PC-9 (cell line): Measurements from ENCODE around the gene PPP3R2. TPM values are rescaled to one million over a fixed set of nuclear protein-coding genes. Genes with fewer than 3 reads are reported as not detected.

ENCODE experiments used
- BruUV-seq: library from RNA; stranded (reverse); fragments of 400-500 nt; replicated peaks from 2 replicates; lab custom pipeline; 2021; lab: Mats Ljungman, UMichigan
- CTCF ChIA-PET: fragments of 300-600 bp; sonication (Branson Sonifier 250); formaldehyde crosslinking; loops from one replicate; lab custom pipeline; 2022; ENCODE audit warnings: antibody characterized with exemption; lab: Charles Lee
- POLR2A ChIA-PET: fragments of 300-600 bp; sonication (Branson Sonifier 250); formaldehyde crosslinking; loops from one replicate; lab custom pipeline; 2022; ENCODE audit warnings: antibody characterized with exemption; ENCODE audit not compliant: unreplicated experiment; lab: Charles Lee
- DNase-seq, 2 experiments: peaks; one replicate each; pipeline versions ENCODE4 v3.0.0 to v3.0.0-alpha.2; 2015 to 2022; ENCODE audit warnings: mixed read lengths in 1 of 2
- H2AFZ ChIP-seq: fragments of 200-600 bp; sonication (generic); 2 replicates; pipeline ENCODE4 v1.8.1; 2017; ENCODE audit warnings: antibody characterized with exemption
- H3F3A ChIP-seq: fragments of 200-600 bp; sonication (generic); 2 replicates; pipeline ENCODE4 v1.8.1; 2017; ENCODE audit warnings: antibody characterized with exemption, mild to moderate bottlenecking, low read depth; ENCODE audit not compliant: insufficient read depth
- H3K27ac ChIP-seq: fragments of 200-600 bp; sonication (generic); 2 replicates; pipeline ENCODE4 v1.6.1; 2016; ENCODE audit warnings: mixed run types
- H3K27me3 ChIP-seq: fragments of 200-600 bp; sonication (generic); 2 replicates; pipeline ENCODE4 v1.6.1; 2016; ENCODE audit warnings: low read depth, mixed run types; ENCODE audit not compliant: insufficient read depth
- H3K36me3 ChIP-seq: fragments of 200-600 bp; sonication (generic); 2 replicates; pipeline ENCODE4 v1.6.1; 2016; ENCODE audit warnings: low read depth, mixed run types
- H3K4me1 ChIP-seq: fragments of 200-600 bp; sonication (generic); replicated peaks from 2 replicates; pipeline ENCODE4 v1.6.1; 2016; ENCODE audit warnings: mixed run types; ENCODE audit not compliant: insufficient read depth
- H3K4me2 ChIP-seq: fragments of 200-600 bp; sonication (generic); 2 replicates; pipeline ENCODE4 v1.6.1; 2017; ENCODE audit warnings: mixed run types
- H3K4me3 ChIP-seq: fragments of 200-600 bp; sonication (generic); 2 replicates; pipeline ENCODE4 v1.6.1; 2016; ENCODE audit warnings: mixed run types
- H3K79me2 ChIP-seq: fragments of 200-600 bp; sonication (generic); 2 replicates; pipeline ENCODE4 v1.6.1; 2017; ENCODE audit warnings: low read depth, mixed run types
- H3K9me2 ChIP-seq: fragments of 200-600 bp; sonication (generic); 2 replicates; pipeline ENCODE4 v1.8.1; 2017; ENCODE audit warnings: mild to moderate bottlenecking; ENCODE audit not compliant: insufficient read depth
- H3K9me3 ChIP-seq: fragments of 200-600 bp; sonication (generic); 2 replicates; pipeline ENCODE4 v1.8.1; 2016; ENCODE audit warnings: low read depth; ENCODE audit not compliant: insufficient read depth
- H4K20me1 ChIP-seq: fragments of 200-600 bp; sonication (generic); 2 replicates; pipeline ENCODE4 v1.8.1; 2017; ENCODE audit not compliant: insufficient read depth
- EZH2 ChIP-seq: fragments of 200-600 bp; sonication (generic); IDR thresholded peaks from 2 replicates; pipeline ENCODE4 v1.8.0; 2017; ENCODE audit warnings: antibody characterized with exemption, low read depth
- intact Hi-C: fragments of 100-400 bp; cut with micrococcal nuclease; formaldehyde crosslinking; loops from one replicate; pipeline ENCODE4 v1.10.0; 2022; ENCODE audit not compliant: unreplicated experiment
- total RNA-seq: library from RNA; stranded (reverse); gene quantifications from 2 replicates; pipeline ENCODE4 v1.2.3, GENCODE V29; 2021
- TF ChIP-seq, protein P1 (sequence below): fragments of 200-600 bp; sonication (generic); conservative IDR thresholded peaks from 2 replicates; pipeline ENCODE4 v1.6.1; 2017; ENCODE audit warnings: mixed run types, antibody characterized with exemption, mild to moderate bottlenecking, moderate library complexity

PPP3R2 gene
- total RNA-seq, 1 experiment from 2014 or later, result not detected

DNA sequence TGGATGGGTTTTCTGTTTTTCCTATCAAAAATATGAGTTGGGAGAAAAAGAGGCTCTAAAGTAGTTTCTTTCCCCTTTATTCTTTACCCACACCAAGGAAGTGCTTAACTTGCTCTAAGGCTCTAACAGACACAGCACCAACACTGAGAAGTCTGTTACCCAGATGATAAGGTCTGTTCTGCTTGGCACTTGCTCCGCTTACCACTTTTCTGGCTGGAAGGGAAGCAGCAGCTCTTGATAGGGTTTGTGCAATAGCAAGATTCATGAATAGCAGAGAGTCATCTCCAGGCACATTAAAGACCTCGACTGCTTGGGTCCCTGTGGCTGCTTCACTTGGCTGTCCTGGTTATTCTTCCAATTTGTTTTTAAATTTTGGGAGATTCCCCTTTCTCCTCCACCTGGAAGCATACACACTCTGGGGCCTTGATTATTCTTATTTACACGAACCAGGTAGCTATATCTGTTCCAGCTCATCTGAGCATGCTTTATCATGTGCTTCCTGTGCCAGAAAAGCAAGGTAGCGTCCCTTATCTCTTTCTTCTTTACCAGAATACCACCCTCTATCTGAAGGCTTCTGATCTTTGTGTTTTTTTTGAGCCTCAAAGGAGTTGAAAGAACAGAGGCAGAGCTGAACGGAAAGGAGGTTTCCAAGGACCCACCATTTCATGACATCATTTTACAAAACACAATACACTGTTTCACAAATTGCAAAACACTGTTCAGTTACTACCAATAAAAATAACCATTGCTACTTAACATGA is 24.8 kb downstream of the PPP3R2 start:
- Histone ChIP-seq H3K4me2 (no peak overlapping the region), H3K9me3 (no peaks in the 10 kb centered on the region), H3K27me3 (no peaks in the 10 kb centered on the region), H3K79me2 (no peaks in the 10 kb centered on the region), H3F3A (no peaks in the 10 kb centered on the region), H3K4me3 (no peak overlapping the region), H3K9me2 (no peaks in the 10 kb centered on the region), H4K20me1 (0 out of 2 replicates have a peak, but pooled peaks cover 5% of the 10 kb centered on the region), H3K36me3 (peaks cover 3% of the 10 kb centered on the region; the same call in 1 of the 2 replicates), H3K27ac (no peak overlapping the region), H2AFZ (no peak overlapping the region), H3K4me1 (no peaks in the 10 kb centered on the region)
- no peak for DNase-seq
- BruUV-seq, result no TSS peak
- TF ChIP-seq, protein P1, sequence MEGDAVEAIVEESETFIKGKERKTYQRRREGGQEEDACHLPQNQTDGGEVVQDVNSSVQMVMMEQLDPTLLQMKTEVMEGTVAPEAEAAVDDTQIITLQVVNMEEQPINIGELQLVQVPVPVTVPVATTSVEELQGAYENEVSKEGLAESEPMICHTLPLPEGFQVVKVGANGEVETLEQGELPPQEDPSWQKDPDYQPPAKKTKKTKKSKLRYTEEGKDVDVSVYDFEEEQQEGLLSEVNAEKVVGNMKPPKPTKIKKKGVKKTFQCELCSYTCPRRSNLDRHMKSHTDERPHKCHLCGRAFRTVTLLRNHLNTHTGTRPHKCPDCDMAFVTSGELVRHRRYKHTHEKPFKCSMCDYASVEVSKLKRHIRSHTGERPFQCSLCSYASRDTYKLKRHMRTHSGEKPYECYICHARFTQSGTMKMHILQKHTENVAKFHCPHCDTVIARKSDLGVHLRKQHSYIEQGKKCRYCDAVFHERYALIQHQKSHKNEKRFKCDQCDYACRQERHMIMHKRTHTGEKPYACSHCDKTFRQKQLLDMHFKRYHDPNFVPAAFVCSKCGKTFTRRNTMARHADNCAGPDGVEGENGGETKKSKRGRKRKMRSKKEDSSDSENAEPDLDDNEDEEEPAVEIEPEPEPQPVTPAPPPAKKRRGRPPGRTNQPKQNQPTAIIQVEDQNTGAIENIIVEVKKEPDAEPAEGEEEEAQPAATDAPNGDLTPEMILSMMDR, result no peak
- TF ChIP-seq EZH2, result no peak
- ChIA-PET POLR2A (no interaction called here), CTCF (no interaction called here)
- intact Hi-C loops, result no loop called here

GRCh38 chr9:101567725-101568350 is 26.9 kb downstream of the PPP3R2 start:
- no peaks in the 10 kb centered on the region for H3K79me2 ChIP-seq
- H4K20me1 ChIP-seq, result 0 out of 2 replicates have a peak, but pooled peaks cover 5% of the 10 kb centered on the region
- DNase-seq, result no peak
- H3K4me3 ChIP-seq, result no peak overlapping the region
- ChIA-PET POLR2A (no interaction called here), CTCF (interaction anchor here (0.6 to 1.1 kb wide), 2 partner anchors 109 to 466 kb away, joined by 3 read pairs; no protein-coding TSS in a partner anchor)
- intact Hi-C loops, result no loop called here
- H3K36me3 ChIP-seq, result peaks cover 8% of the 10 kb centered on the region; the same call in 1 of the 2 replicates
- H3K4me2 ChIP-seq, result no peak overlapping the region
- H3K27me3 ChIP-seq, result no peaks in the 10 kb centered on the region
- H3K4me1 ChIP-seq, result no peaks in the 10 kb centered on the region
- no peak overlapping the region for H2AFZ ChIP-seq
- H3K9me3 ChIP-seq, result no peaks in the 10 kb centered on the region
- no peak overlapping the region for H3K27ac ChIP-seq
- no peaks in the 10 kb centered on the region for H3K9me2 ChIP-seq
- H3F3A ChIP-seq, result no peaks in the 10 kb centered on the region
- no TSS peak for BruUV-seq
- no peak for TF ChIP-seq EZH2
- TF ChIP-seq, protein P1, result no peak

DNA sequence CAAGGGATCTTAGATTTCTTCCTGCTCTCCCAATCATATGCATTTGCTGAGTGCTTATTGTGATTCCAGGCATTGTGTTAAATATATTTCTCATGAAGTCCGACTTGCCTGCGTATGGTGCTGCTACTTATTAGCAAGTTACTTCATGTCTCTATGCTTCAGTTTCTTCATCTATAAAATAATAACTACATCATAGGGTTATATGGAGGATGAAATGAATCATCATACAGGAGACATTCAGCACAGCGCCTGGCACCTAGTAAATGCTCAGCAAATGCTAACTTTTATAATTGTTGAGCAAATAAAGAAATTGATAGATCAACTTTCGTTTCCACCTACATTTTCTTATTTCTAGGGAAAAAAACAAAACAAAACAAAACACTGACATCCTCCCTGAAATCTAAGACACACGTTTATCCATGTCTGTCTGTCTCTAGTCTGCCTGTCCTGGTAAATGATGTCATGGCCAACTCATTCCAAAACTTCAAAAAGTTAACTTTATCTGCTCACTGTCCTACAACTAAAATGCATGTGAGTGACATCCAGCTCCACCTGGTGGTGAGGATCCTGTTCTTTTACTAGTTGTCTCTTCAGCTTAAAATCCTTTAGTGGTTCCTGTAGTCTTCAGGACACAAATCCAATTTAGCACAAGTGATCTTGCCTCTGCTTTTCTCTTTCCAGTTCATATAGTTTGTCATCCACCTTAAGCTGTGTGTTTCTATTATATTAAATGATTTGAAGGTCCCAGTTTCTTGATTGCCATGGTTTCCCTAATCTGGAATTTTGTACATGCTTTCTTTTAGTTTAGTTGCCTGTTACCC is 27.7 kb downstream of the PPP3R2 start:
- Histone ChIP-seq H3K4me2 (no peak overlapping the region), H4K20me1 (0 out of 2 replicates have a peak, but pooled peaks cover 5% of the 10 kb centered on the region), H3F3A (no peaks in the 10 kb centered on the region), H3K9me2 (no peaks in the 10 kb centered on the region), H3K9me3 (no peaks in the 10 kb centered on the region), H2AFZ (no peak overlapping the region), H3K4me1 (no peaks in the 10 kb centered on the region), H3K79me2 (no peaks in the 10 kb centered on the region), H3K4me3 (no peak overlapping the region), H3K27me3 (no peaks in the 10 kb centered on the region), H3K27ac (no peak overlapping the region), H3K36me3 (peaks cover 10% of the 10 kb centered on the region; the same call in 1 of the 2 replicates)
- ChIA-PET POLR2A (interaction anchor here (0.6 kb wide), 1 partner anchor 18 kb away, joined by 4 read pairs; no protein-coding TSS in a partner anchor), CTCF (interaction anchor here (1.1 kb wide), 1 partner anchor 108 kb away, joined by 3 read pairs; no protein-coding TSS in a partner anchor)
- TF ChIP-seq, protein P1, result peak; percentile 62
- TF ChIP-seq EZH2, result no peak
- BruUV-seq, result no TSS peak
- no peak for DNase-seq
- intact Hi-C loops, result no loop called here
